Neuronal stem cell (in vitro differentiated cells): ENCODE data around the gene AGK.

Experiments
- DNase-seq: peaks from one replicate; pipeline ENCODE4 v3.0.0-alpha.2; 2013; ENCODE audit warnings: low spot score
- H2AFZ ChIP-seq: one replicate; pipeline ENCODE4 v1.6.1; 2013; ENCODE audit warnings: mild to moderate bottlenecking, low read length, inconsistent platforms
- H2AK5ac ChIP-seq: 2 replicates; pipeline ENCODE4 v1.6.1; 2013; ENCODE audit warnings: low read depth, mild to moderate bottlenecking, inconsistent platforms, low read length, moderate library complexity, mixed read lengths
- H2BK120ac ChIP-seq: 2 replicates; pipeline ENCODE4 v1.6.1; 2013; ENCODE audit warnings: low read depth, mild to moderate bottlenecking, inconsistent platforms, low read length, moderate library complexity, mixed read lengths
- H2BK12ac ChIP-seq: one replicate; pipeline ENCODE4 v1.6.1; 2013; ENCODE audit warnings: low read length, inconsistent platforms
- H2BK15ac ChIP-seq: 2 replicates; pipeline ENCODE4 v1.6.1; 2013; ENCODE audit warnings: mild to moderate bottlenecking, low read length, inconsistent platforms, mixed read lengths
- H2BK5ac ChIP-seq: one replicate; pipeline ENCODE4 v1.6.1; 2013; ENCODE audit warnings: inconsistent platforms, mild to moderate bottlenecking, low read length, moderate library complexity
- H3K14ac ChIP-seq: one replicate; pipeline ENCODE4 v1.6.1; 2013; ENCODE audit warnings: low read length, inconsistent platforms
- H3K18ac ChIP-seq: 2 replicates; pipeline ENCODE4 v1.6.1; 2013; ENCODE audit warnings: low read length, inconsistent platforms
- H3K23ac ChIP-seq: 2 replicates; pipeline ENCODE4 v1.6.1; 2013; ENCODE audit warnings: low read depth, mild to moderate bottlenecking, mixed read lengths, low read length, inconsistent platforms; ENCODE audit not compliant: poor library complexity
- H3K27ac ChIP-seq: replicated peaks from 3 replicates; pipeline ENCODE4 v1.5.1; 2013; ENCODE audit warnings: low read length, inconsistent platforms
- H3K27me3 ChIP-seq, 3 experiments: 2 replicates each; pipeline ENCODE4 v1.6.1; 2013; ENCODE audit warnings: low read length in 3 of 3, mild to moderate bottlenecking in 2 of 3, inconsistent platforms in 1 of 3, low read depth in 1 of 3, mixed read lengths in 1 of 3, moderate library complexity in 1 of 3; ENCODE audit not compliant: control insufficient read depth in 3 of 3, insufficient read depth in 3 of 3
- H3K36me3 ChIP-seq, 2 donors: replicated peaks in 1 of 2; 2 replicates each; pipeline ENCODE4 v1.6.1; 2013; ENCODE audit warnings: low read length in 2 of 2; ENCODE audit not compliant: control insufficient read depth in 2 of 2, insufficient read depth in 2 of 2
- H3K4ac ChIP-seq: 2 replicates; pipeline ENCODE4 v1.6.1; 2013; ENCODE audit warnings: inconsistent platforms, mild to moderate bottlenecking, low read length, moderate library complexity
- H3K4me1 ChIP-seq, 2 donors: 1 replicate in 1 of 2; 2 replicates in 1 of 2; pipeline ENCODE4 v1.6.1; 2013; ENCODE audit warnings: low read length in 2 of 2, low read depth in 1 of 2; ENCODE audit not compliant: control insufficient read depth in 2 of 2, insufficient read depth in 1 of 2
- H3K4me2 ChIP-seq: one replicate; pipeline ENCODE4 v1.6.1; 2013; ENCODE audit warnings: mild to moderate bottlenecking, low read length, inconsistent platforms; ENCODE audit not compliant: insufficient read depth, poor library complexity, severe bottlenecking
- H3K4me3 ChIP-seq, 2 donors: 2 replicates each; pipeline ENCODE4 v1.5.1; 2013; ENCODE audit warnings: low read length in 2 of 2, mild to moderate bottlenecking in 2 of 2, inconsistent platforms in 1 of 2, moderate library complexity in 1 of 2
- H3K79me1 ChIP-seq: one replicate; pipeline ENCODE4 v1.6.1; 2013; ENCODE audit warnings: low read depth, mild to moderate bottlenecking, inconsistent platforms, low read length, moderate library complexity
- H3K9ac ChIP-seq: one replicate; pipeline ENCODE4 v1.6.1; 2013; ENCODE audit warnings: mild to moderate bottlenecking, low read depth, low read length, inconsistent platforms; ENCODE audit not compliant: poor library complexity
- H3K9me3 ChIP-seq, 2 donors: replicated peaks in 1 of 2; 2 replicates each; pipeline versions ENCODE3 to v1.6.1; 2013; ENCODE audit warnings: low read length in 2 of 2, mild to moderate bottlenecking in 2 of 2, inconsistent platforms in 1 of 2, low read depth in 1 of 2, mixed read lengths in 1 of 2, moderate library complexity in 1 of 2; ENCODE audit not compliant: control insufficient read depth in 2 of 2, insufficient read depth in 1 of 2
- H4K8ac ChIP-seq: one replicate; pipeline ENCODE4 v1.6.1; 2013; ENCODE audit warnings: low read depth, mild to moderate bottlenecking, inconsistent platforms, low read length, moderate library complexity
- H4K91ac ChIP-seq: one replicate; pipeline ENCODE4 v1.6.1; 2013; ENCODE audit warnings: low read length, low read depth, mild to moderate bottlenecking, inconsistent platforms; ENCODE audit not compliant: poor library complexity
- WGBS, 2 donors: extraction: QIAGEN DNeasy Blood & Tissue Kit; methylation state at CpG; one replicate each; pipeline ENCODE4 v1.1.7; 2013; ENCODE audit warnings: missing lambda C conversion rate in 2 of 2, mixed read lengths in 1 of 2; ENCODE audit not compliant: insufficient read length in 2 of 2, insufficient replicate concordance in 1 of 2; ENCODE audit errors: extremely low coverage in 2 of 2; 5-methylcytosine and 5-hydroxymethylcytosine counted together

Gene AGK

GRCh38 chr7:141512597-141512996 is 38.6 kb upstream of the AGK start:
- no peak overlapping the region for H2BK5ac ChIP-seq
- DNase-seq: no peak
- no peaks in the 10 kb centered on the region for H3K36me3 ChIP-seq
- no peak overlapping the region for H3K4ac ChIP-seq
- H3K9ac ChIP-seq: no peak overlapping the region
- H2AFZ ChIP-seq: no peak overlapping the region
- H2AK5ac ChIP-seq: no peak overlapping the region
- H3K27ac ChIP-seq: no peak overlapping the region
- no peak overlapping the region for H4K8ac ChIP-seq
- no peaks in the 10 kb centered on the region for H3K79me1 ChIP-seq
- WGBS, 2 donors: no CpG with 5 or more reads among the region's 2 CpGs
- no peaks in the 10 kb centered on the region for H3K9me3 ChIP-seq
- no peak overlapping the region for H3K14ac ChIP-seq
- peaks cover 0 to 6% of the 10 kb centered on the region in 2 donors for H3K4me1 ChIP-seq
- no peak overlapping the region for H4K91ac ChIP-seq
- H3K18ac ChIP-seq: no peak overlapping the region
- no peak overlapping the region for H2BK15ac ChIP-seq
- peaks cover 0 to 15% (median 10%) of the 10 kb centered on the region in 3 experiments for H3K27me3 ChIP-seq
- no peak overlapping the region for H3K4me2 ChIP-seq
- H2BK12ac ChIP-seq: no peak overlapping the region
- no peak overlapping the region for H3K4me3 ChIP-seq
- no peak overlapping the region for H2BK120ac ChIP-seq
- no peak overlapping the region for H3K23ac ChIP-seq

- no peak overlapping the region for H2AFZ ChIP-seq
- H4K91ac ChIP-seq: no peak overlapping the region
- H3K9ac ChIP-seq: no peak overlapping the region
- no CpG with 5 or more reads among the region's 1 CpG for WGBS, 2 donors
- H3K9me3 ChIP-seq: no peaks in the 10 kb centered on the region
- H3K27me3 ChIP-seq: peaks cover 0 to 15% (median 10%) of the 10 kb centered on the region in 3 experiments
- H3K79me1 ChIP-seq: no peaks in the 10 kb centered on the region
- H3K27ac ChIP-seq: no peak overlapping the region
- H3K4ac ChIP-seq: no peak overlapping the region
- H2BK12ac ChIP-seq: no peak overlapping the region
- H3K18ac ChIP-seq: no peak overlapping the region
- H3K36me3 ChIP-seq: no peaks in the 10 kb centered on the region
- no peak overlapping the region for H2AK5ac ChIP-seq
- no peak overlapping the region for H2BK5ac ChIP-seq
- no peak for DNase-seq
- H3K4me2 ChIP-seq: no peak overlapping the region
- H4K8ac ChIP-seq: no peak overlapping the region
- H2BK120ac ChIP-seq: no peak overlapping the region
- H3K23ac ChIP-seq: no peak overlapping the region
- H2BK15ac ChIP-seq: no peak overlapping the region
- no peak overlapping the region for H3K4me3 ChIP-seq
- peaks cover 0 to 6% of the 10 kb centered on the region in 2 donors for H3K4me1 ChIP-seq
- no peak overlapping the region for H3K14ac ChIP-seq
These were observed 37.5 kb upstream of the AGK start for GRCh38 chr7:141513720-141514119.

- H3K9ac ChIP-seq: no peak overlapping the region
- DNase-seq: no peak
These were observed 35.3 kb upstream of the AGK start for GRCh38 chr7:141515941-141516340.

GRCh38 chr7:141519623-141520022 is 31.6 kb upstream of the AGK start:
- WGBS, 2 donors: no CpG with 5 or more reads among the region's 4 CpGs
- no peak for DNase-seq

More at GRCh38 chr7:141515941-141516340, 35.3 kb upstream of the AGK start:
- H3K14ac ChIP-seq: no peak overlapping the region
- no peaks in the 10 kb centered on the region for H3K36me3 ChIP-seq
- no peak overlapping the region for H3K4me3 ChIP-seq
- H4K91ac ChIP-seq: no peak overlapping the region
- H3K18ac ChIP-seq: no peak overlapping the region
- no peaks in the 10 kb centered on the region for H3K79me1 ChIP-seq
- H4K8ac ChIP-seq: no peak overlapping the region
- peaks cover 0 to 15% (median 10%) of the 10 kb centered on the region in 3 experiments for H3K27me3 ChIP-seq
- no peak overlapping the region for H2BK5ac ChIP-seq
- H3K4me1 ChIP-seq: peaks cover 0 to 6% of the 10 kb centered on the region in 2 donors
- H3K4ac ChIP-seq: no peak overlapping the region
- H2BK12ac ChIP-seq: no peak overlapping the region
- H2BK15ac ChIP-seq: no peak overlapping the region
- no peak overlapping the region for H2AK5ac ChIP-seq
- no peak overlapping the region for H3K4me2 ChIP-seq
- no peak overlapping the region for H3K23ac ChIP-seq
- H2AFZ ChIP-seq: no peak overlapping the region
- no peak overlapping the region for H2BK120ac ChIP-seq
- H3K9me3 ChIP-seq: no peaks in the 10 kb centered on the region
- no CpG with 5 or more reads among the region's 4 CpGs for WGBS, 2 donors
- H3K27ac ChIP-seq: no peak overlapping the region

More at GRCh38 chr7:141519623-141520022, 31.6 kb upstream of the AGK start:
- no peaks in the 10 kb centered on the region for H3K79me1 ChIP-seq
- no peaks in the 10 kb centered on the region for H3K27me3 ChIP-seq
- no peak overlapping the region for H2AFZ ChIP-seq
- no peak overlapping the region for H3K4me2 ChIP-seq
- no peaks in the 10 kb centered on the region for H3K9me3 ChIP-seq
- H2AK5ac ChIP-seq: no peak overlapping the region
- H2BK120ac ChIP-seq: no peak overlapping the region
- no peak overlapping the region for H4K8ac ChIP-seq
- H3K18ac ChIP-seq: no peak overlapping the region
- no peak overlapping the region for H2BK5ac ChIP-seq
- no peak overlapping the region for H3K14ac ChIP-seq
- no peaks in the 10 kb centered on the region for H3K36me3 ChIP-seq
- no peak overlapping the region for H3K23ac ChIP-seq
- no peak overlapping the region for H2BK12ac ChIP-seq
- H4K91ac ChIP-seq: no peak overlapping the region
- H3K4me1 ChIP-seq: no peaks in the 10 kb centered on the region
- no peak overlapping the region for H2BK15ac ChIP-seq
- no peak overlapping the region for H3K27ac ChIP-seq
- H3K4ac ChIP-seq: no peak overlapping the region
- H3K4me3 ChIP-seq: no peak overlapping the region
- H3K9ac ChIP-seq: no peak overlapping the region
